ENCODE results near the gene SH3RF1.

The SH3RF1 gene

GRCh38 chr4:169090484-169091215 is 180.1 kb downstream of the SH3RF1 start:
- DNase-seq (ENCODE audit: low read depth): no peak
- no peak overlapping the region for H3K4me3 ChIP-seq (ENCODE audit: low read depth, low read length)
- TF ChIP-seq CTCF (IDR thresholded peaks at IDR 0.05; ENCODE audit: insufficient read depth, low read depth, low read length, missing control alignments): no peak

GRCh38 chr4:169089004-169089403 is 181.8 kb downstream of the SH3RF1 start:
- no peak overlapping the region for H3K4me3 ChIP-seq (ENCODE audit: low read depth, low read length)
- DNase-seq (ENCODE audit: low read depth): no peak
- TF ChIP-seq CTCF (IDR thresholded peaks at IDR 0.05; ENCODE audit: insufficient read depth, low read depth, low read length, missing control alignments): no peak

GRCh38 chr4:169084954-169085353 is 185.8 kb downstream of the SH3RF1 start:
- H3K4me3 ChIP-seq (ENCODE audit: low read depth, low read length): no peak overlapping the region
- DNase-seq (ENCODE audit: low read depth): no peak
- TF ChIP-seq CTCF (IDR thresholded peaks at IDR 0.05; ENCODE audit: insufficient read depth, low read depth, low read length, missing control alignments): no peak

GRCh38 chr4:169080981-169081380 is 189.8 kb downstream of the SH3RF1 start:
- TF ChIP-seq CTCF (IDR thresholded peaks at IDR 0.05; ENCODE audit: insufficient read depth, low read depth, low read length, missing control alignments): no peak
- H3K4me3 ChIP-seq (ENCODE audit: low read depth, low read length): no peak overlapping the region
- DNase-seq (ENCODE audit: low read depth): no peak

GRCh38 chr4:169079942-169080827 is 190.6 kb downstream of the SH3RF1 start:
- DNase-seq (ENCODE audit: low read depth): peak; percentile 78
- no peak for TF ChIP-seq CTCF (IDR thresholded peaks at IDR 0.05; ENCODE audit: insufficient read depth, low read depth, low read length, missing control alignments)
- peak overlapping the region; percentile 24 for H3K4me3 ChIP-seq (ENCODE audit: low read depth, low read length)

- no peak for TF ChIP-seq CTCF (IDR thresholded peaks at IDR 0.05; ENCODE audit: insufficient read depth, low read depth, low read length, missing control alignments)
- DNase-seq (ENCODE audit: low read depth): no peak
- no peak overlapping the region for H3K4me3 ChIP-seq (ENCODE audit: low read depth, low read length)
These were observed 196.6 kb downstream of the SH3RF1 start for GRCh38 chr4:169074117-169074516.

All from GM12865 (cell line).